Activated CD4-positive, alpha-beta T cell treated with anti-CD3 and anti-CD28 coated beads, Interleukin-10, Interleukin-2, amounts not matched to agents 100 ng/mL and 50 ng/mL, durations not matched to agents 16 hours and 8 hours (primary cell): Measurements from ENCODE around the gene MTHFR.

Experiments used
- DNase-seq: peaks from one replicate; pipeline ENCODE4 v3.0.0-alpha.2; 2020

The MTHFR gene

GRCh38 chr1:11751087-11751486, 54.7 kb downstream of the MTHFR start:
- no peak for DNase-seq

DNA sequence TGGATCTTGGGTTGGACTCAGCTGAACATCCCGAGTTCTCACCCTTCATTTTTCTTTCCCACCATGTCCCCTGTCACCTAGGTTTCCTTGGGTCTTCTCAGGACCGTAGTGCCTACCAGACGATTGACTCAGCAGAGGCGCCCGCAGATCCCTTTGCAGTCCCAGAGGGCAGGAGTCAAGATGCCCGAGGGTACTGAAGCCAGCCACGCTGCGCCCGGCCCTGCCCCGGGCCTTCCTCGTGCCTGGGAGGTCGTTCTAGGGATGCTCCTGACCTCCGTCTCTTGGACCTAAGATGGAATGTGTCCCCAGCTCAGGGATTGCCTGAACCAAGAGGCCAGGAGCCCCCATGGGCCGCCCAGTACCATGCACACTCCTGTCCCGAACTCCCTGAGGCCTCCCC, 55.8 kb downstream of the MTHFR start:
- DNase-seq, result no peak

GRCh38 chr1:11749203-11749689, 56.5 kb downstream of the MTHFR start:
- DNase-seq, result peak; percentile 90

GRCh38 chr1:11748294-11749202, 57.2 kb downstream of the MTHFR start:
- no peak for DNase-seq

DNA sequence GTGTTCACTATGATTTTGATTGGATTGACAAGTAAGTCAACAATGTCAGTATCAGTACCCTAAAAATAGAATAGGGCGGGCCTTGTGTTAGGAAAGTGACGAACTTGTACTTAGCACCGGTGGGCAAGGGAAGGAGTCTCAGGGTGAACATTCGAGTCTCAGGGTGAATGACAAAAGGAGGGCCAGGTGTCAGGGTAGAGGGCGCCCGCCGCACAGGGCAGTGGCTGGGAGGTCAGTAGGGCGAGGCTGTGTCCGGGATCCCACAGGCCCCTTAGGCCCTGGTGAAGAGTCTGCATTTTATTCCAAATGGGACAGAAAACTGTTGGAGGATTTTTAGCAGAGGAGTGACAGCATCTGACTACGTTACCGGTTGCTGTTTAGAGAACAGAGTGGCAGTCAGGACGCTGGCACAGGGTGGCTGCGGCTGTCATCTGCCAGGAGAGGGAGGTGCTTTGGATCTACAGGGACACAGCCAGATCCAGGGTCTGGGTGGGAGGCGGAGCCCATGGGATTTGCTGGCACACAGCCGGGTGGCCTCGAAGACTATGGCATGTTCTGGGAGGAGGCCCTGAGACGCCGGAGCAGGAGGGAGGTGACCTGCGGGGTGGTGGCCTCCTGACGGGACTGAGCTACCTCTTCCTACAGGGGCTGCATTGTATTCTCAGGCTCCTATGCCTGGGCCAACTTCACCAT, 58.8 kb downstream of the MTHFR start:
- DNase-seq, result no peak

DNA sequence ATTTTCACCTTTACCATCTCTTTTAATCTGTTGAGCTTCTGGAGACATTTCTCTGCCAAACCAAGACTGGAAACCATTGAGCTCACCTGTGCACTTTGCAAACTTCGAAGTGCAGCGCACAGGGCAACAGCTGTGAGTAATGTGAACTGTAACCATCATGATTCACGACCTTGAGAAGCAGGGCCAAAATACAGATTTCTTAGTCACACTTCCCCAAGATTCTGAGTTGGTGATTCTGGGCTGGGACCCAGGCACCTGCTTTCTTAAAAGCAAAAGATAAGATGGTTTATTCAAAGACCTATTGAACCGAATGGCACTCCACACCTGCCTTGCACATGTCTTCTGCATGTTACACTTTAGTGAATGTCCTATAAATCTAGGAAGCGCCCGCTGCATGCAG, 59.7 kb downstream of the MTHFR start:
- DNase-seq, result no peak

- DNase-seq, result no peak
Observed at GRCh38 chr1:11744287-11744686, 61.5 kb downstream of the MTHFR start.

- DNase-seq, result no peak
Observed at GRCh38 chr1:11741919-11742558, 63.7 kb downstream of the MTHFR start.

GRCh38 chr1:11741482-11741881, 64.3 kb downstream of the MTHFR start:
- no peak for DNase-seq

DNA sequence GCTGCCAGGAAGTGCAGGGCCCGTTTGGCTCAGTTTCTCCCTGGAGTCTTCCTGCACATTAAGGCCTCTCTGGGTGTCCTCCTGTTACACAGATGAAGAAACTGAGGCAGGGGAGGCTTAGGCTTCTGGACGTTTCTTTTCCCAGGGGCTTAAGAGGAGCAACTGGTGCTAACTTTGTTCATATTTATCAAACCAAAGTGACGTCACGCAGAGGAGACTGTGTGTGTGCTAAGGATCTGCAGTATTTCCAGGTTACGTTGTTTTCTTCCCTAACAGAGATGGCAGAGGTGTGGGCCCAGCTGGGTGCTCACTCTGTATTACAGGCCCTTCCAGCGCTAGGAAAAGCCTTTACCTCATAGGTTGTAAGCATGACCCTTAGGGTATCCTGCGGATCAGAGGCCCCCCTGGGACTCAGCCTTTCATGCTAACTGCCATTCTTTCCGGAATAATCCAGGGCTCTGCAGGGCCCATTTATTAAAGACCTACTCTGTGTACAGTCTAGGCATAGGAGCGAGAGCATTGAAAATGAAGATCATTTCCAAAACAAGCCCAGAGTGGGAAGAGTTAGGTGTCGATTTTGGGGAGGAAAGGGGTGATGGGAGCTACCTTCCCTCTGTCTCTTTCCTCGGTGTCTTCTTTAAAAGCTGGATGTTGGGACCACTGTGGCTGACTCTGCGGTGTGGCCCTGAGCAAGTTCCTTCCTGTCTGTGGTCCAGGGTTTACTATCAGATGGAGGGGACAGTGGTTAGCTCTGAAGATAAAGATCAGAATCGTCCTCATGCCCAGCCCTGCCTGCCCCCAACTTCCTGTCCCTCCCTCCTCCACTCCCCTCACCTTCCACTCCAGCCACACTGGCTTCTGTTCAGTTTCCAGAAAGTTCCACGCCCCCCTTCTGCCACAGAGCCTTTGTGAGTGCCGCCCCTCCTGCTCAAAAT, 65.2 kb downstream of the MTHFR start:
- peak; percentile 82 for DNase-seq

DNA sequence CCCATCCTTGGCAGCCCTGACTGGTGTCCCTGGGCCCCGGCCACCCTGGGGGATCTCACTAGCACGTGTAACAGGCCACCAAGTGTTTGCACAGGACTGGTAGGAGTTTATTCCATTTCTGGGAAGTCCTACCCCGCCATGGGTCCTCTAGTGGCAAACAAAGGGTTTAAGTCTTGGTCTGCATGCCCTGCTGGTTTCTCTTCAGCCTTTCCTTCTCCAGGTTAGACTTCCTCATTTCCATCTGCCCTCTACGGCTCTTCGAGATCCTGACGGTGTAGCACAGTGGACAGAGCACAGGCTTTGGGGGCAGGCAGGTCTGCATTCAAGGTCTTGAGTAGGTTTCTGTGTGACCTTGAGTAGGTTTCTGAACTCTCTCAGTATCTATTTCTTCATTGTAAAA, 67.0 kb downstream of the MTHFR start:
- no peak for DNase-seq

- DNase-seq, result no peak
Observed at GRCh38 chr1:11738096-11738495, 67.7 kb downstream of the MTHFR start.

GRCh38 chr1:11736746-11737639, 68.8 kb downstream of the MTHFR start:
- peak; percentile 69 for DNase-seq

GRCh38 chr1:11735854-11736745, 69.7 kb downstream of the MTHFR start, which contains the start of gene AGTRAP:
Gene AGTRAP, plus strand, starts transcription at chr1:11736136. Its CDS starts 73 bp downstream, at chr1:11736209.
- DNase-seq, result peak; percentile 93
